GM12878 (cell line): ENCODE measurements around the gene ESRRB. TPM values are rescaled to one million over a fixed set of nuclear protein-coding genes. Genes with fewer than 3 reads are reported as not detected.
A peak's percentile ranks its signal among the peaks of the same experiment; 100 is the strongest.

Experiments
- ATAC-seq: fragments of 200-7000 bp; cut with Tn5 transposase; 3 replicates; pipeline ENCODE4 v1.9.1; 2020; ENCODE audit warnings: mild to moderate bottlenecking, moderate library complexity
- BruUV-seq: library from RNA; stranded (reverse); fragments of 400-500 nt; replicated peaks from 2 replicates; lab custom pipeline; 2021; lab: Mats Ljungman, UMichigan
- CTCF ChIA-PET: fragments of 300-600 bp; sonication (Branson Sonifier 250); formaldehyde crosslinking; extraction: SDS; loops from one replicate; lab custom pipeline; 2021; ENCODE audit warnings: inconsistent platforms; lab: Yijun Ruan, JAX
- POLR2A ChIA-PET: fragments of 350-600 bp; formaldehyde crosslinking; extraction: SDS; loops from one replicate; lab custom pipeline; 2021; ENCODE audit warnings: inconsistent platforms; lab: Charles Lee
- RAD21 ChIA-PET: fragments of 300-600 bp; sonication (Branson Sonifier 250); formaldehyde crosslinking; loops from one replicate; lab custom pipeline; 2023; ENCODE audit warnings: antibody characterized with exemption; ENCODE audit not compliant: unreplicated experiment; lab: Charles Lee
- SMC1A ChIA-PET: fragments of 300-600 bp; sonication (Branson Sonifier 250); formaldehyde crosslinking; loops from one replicate; lab custom pipeline; 2023; ENCODE audit not compliant: unreplicated experiment, uncharacterized antibody; lab: Charles Lee
- DNase-seq: peaks from one replicate; pipeline ENCODE4 v3.0.0-alpha.2; 2011; ENCODE audit warnings: low read depth, low spot score
- FAIRE-seq: peaks from 3 replicates; lab custom pipeline; 2011; peaks lifted over from hg19 to GRCh38; lab: Jason Lieb, UNC
- H2AFZ ChIP-seq: 2 replicates; pipeline ENCODE4 v1.6.0; 2011; ENCODE audit warnings: low read depth, low read length, control low read depth; ENCODE audit not compliant: control insufficient read depth
- H3K27ac ChIP-seq: 2 replicates; pipeline ENCODE4 v1.5.1; 2011; ENCODE audit warnings: control low read depth; ENCODE audit not compliant: control insufficient read depth, insufficient read depth
- H3K27me3 ChIP-seq, 2 experiments: replicated peaks in 1 of 2; 2 replicates each; pipeline versions ENCODE4 v1.6.0 to v1.6.1; 2011; ENCODE audit warnings: low read length in 1 of 2; ENCODE audit not compliant: control insufficient read depth in 2 of 2, insufficient read depth in 2 of 2
- H3K36me3 ChIP-seq, 2 experiments: 2 replicates each; pipeline ENCODE4 v1.5.1; 2011; ENCODE audit warnings: low read length in 1 of 2; ENCODE audit not compliant: control insufficient read depth in 2 of 2, insufficient read depth in 2 of 2
- H3K4me1 ChIP-seq: 2 replicates; pipeline ENCODE4 v1.6.1; 2011; ENCODE audit warnings: mild to moderate bottlenecking, low read length, moderate library complexity, mixed read lengths; ENCODE audit not compliant: control insufficient read depth, insufficient read depth
- H3K4me2 ChIP-seq: 2 replicates; pipeline ENCODE4 v1.6.0; 2011; ENCODE audit warnings: control low read depth; ENCODE audit not compliant: control insufficient read depth, insufficient read depth
- H3K4me3 ChIP-seq: fragments of 200-600 bp; sonication (generic); 2 replicates; pipeline ENCODE4 v1.5.1; 2016
- H3K79me2 ChIP-seq: 2 replicates; pipeline ENCODE4 v1.6.0; 2011; ENCODE audit warnings: low read length; ENCODE audit not compliant: control insufficient read depth, insufficient read depth
- H3K9ac ChIP-seq: 2 replicates; pipeline ENCODE4 v1.8.0; 2011; ENCODE audit warnings: low read length, control low read depth, mixed read lengths; ENCODE audit not compliant: control insufficient read depth, insufficient read depth
- H3K9me3 ChIP-seq: replicated peaks from 3 replicates; pipeline ENCODE4 v1.5.1; 2011; ENCODE audit warnings: mild to moderate bottlenecking, low read length; ENCODE audit not compliant: control insufficient read depth, insufficient read depth
- H4K20me1 ChIP-seq: 2 replicates; pipeline ENCODE4 v1.6.0; 2011; ENCODE audit not compliant: control insufficient read depth, insufficient read depth
- BHLHE40 ChIP-seq, 2 experiments: fragments of 450-650 bp in 1 of 2; IDR thresholded peaks; 2 replicates each; pipeline ENCODE4 v1.6.1; 2011 to 2017; ENCODE audit warnings: low read depth in 2 of 2, borderline replicate concordance in 1 of 2, improper control_type of control experiment in 1 of 2, low read length in 1 of 2, mild to moderate bottlenecking in 1 of 2
- IKZF1 ChIP-seq: fragments of 450-650 bp; conservative IDR thresholded peaks from 2 replicates; pipeline ENCODE4 v1.6.1; 2017; ENCODE audit warnings: antibody characterized with exemption, mild to moderate bottlenecking
- MEF2B ChIP-seq: fragments of 450-650 bp; IDR thresholded peaks from 2 replicates; pipeline ENCODE4 v1.6.1; 2018; ENCODE audit warnings: mild to moderate bottlenecking, moderate library complexity; ENCODE audit not compliant: partially characterized antibody, poor library complexity, severe bottlenecking
- MYC ChIP-seq: IDR thresholded peaks from 2 replicates; pipeline ENCODE4 v1.6.1; 2011; ENCODE audit warnings: mild to moderate bottlenecking, low read length, moderate library complexity, inconsistent platforms; ENCODE audit not compliant: insufficient read depth, insufficient replicate concordance, insufficient read length, severe bottlenecking
- PKNOX1 ChIP-seq: fragments of 450-650 bp; IDR thresholded peaks from 2 replicates; pipeline ENCODE4 v1.6.1; 2016; ENCODE audit warnings: mild to moderate bottlenecking
- ZNF687 ChIP-seq: fragments of 450-650 bp; IDR thresholded peaks from 2 replicates; pipeline ENCODE4 v1.6.1; 2017; ENCODE audit warnings: mild to moderate bottlenecking, moderate library complexity
- ZSCAN29 ChIP-seq: fragments of 450-650 bp; IDR thresholded peaks from 2 replicates; pipeline ENCODE4 v1.6.1; 2017; ENCODE audit warnings: mild to moderate bottlenecking, moderate library complexity
- WGBS: methylation state at CpG from one replicate; pipeline ENCODE4 v1.1.6; 2016; ENCODE audit warnings: low lambda C conversion rate; ENCODE audit not compliant: insufficient replicate concordance, insufficient coverage; ENCODE audit errors: missing lambda C conversion rate; 5-methylcytosine and 5-hydroxymethylcytosine counted together
- in situ Hi-C: fragments of 300-500 bp; cut with MboI; formaldehyde crosslinking; loops from 9 replicates; pipeline ENCODE4 v1.14.3; 2018; ENCODE audit warnings: mixed read lengths
- intact Hi-C: fragments of 100-400 bp; cut with micrococcal nuclease; formaldehyde crosslinking; loops from one replicate; pipeline ENCODE4 v1.14.2; 2022; ENCODE audit not compliant: unreplicated experiment
- polyA plus RNA-seq, 11 experiments: library from polyadenylated mRNA; depleted of rRNA in 4 of 11; unstranded in 6 of 11; stranded (reverse) in 5 of 11; fragments of >200 nt; fragmentation: Nextera tagmentation in 4 of 11; fragmentation: Illumina TruSeq in 1 of 11; extraction: Ambion mirVana in 4 of 11; extraction: Trizol in 1 of 11; gene quantifications; 1 replicate in 1 of 11; 2 replicates in 10 of 11; pipeline versions ENCODE4 v1.2.1 to v1.2.3, GENCODE V29; 2011 to 2016; ENCODE audit warnings: inconsistent platforms in 2 of 11, missing spikeins in 2 of 11, low read depth in 1 of 11
- total RNA-seq, 4 experiments: library from RNA; depleted of rRNA in 3 of 4; stranded (reverse); fragments of >200 nt in 3 of 4; fragmentation: Illumina TruSeq in 1 of 4; extraction: Trizol in 1 of 4; gene quantifications; 2 replicates each; pipeline versions ENCODE4 v1.2.1 to v1.2.3, GENCODE V29; 2013 to 2021
- TF ChIP-seq, protein P1 (sequence below): fragments of 150-350 bp; IDR thresholded peaks from 2 replicates; pipeline ENCODE4 v1.6.1; 2014; ENCODE audit warnings: mild to moderate bottlenecking, low read depth, low read length
- TF ChIP-seq, protein P2 (sequence below): fragments of 450-650 bp; IDR thresholded peaks from 2 replicates; pipeline ENCODE4 v1.6.1; 2017; ENCODE audit warnings: low read depth, mild to moderate bottlenecking, moderate library complexity

ESRRB gene
- total and polyA plus RNA-seq, 10 of the 15 experiments (the other 5 are each of a cell fraction or from before 2014, with no cell fraction given): 0.03 to 0.73 (median 0.11) TPM; not detected in 6

- no peaks in the 10 kb centered on the region for H3K9me3 ChIP-seq
- peak; percentile 67 for ATAC-seq
- BruUV-seq: no TSS peak
- H3K4me1 ChIP-seq: no peaks in the 10 kb centered on the region
- no peak overlapping the region for H3K9ac ChIP-seq
- ChIA-PET SMC1A (interaction anchor here (0.7 to 1.5 kb wide), 6 partner anchors 9 to 98 kb away, joined by 3 to 5 read pairs (median 3); no protein-coding TSS in a partner anchor), POLR2A (interaction anchor here (0.5 to 1.2 kb wide), 2 partner anchors 16 to 375 kb away, joined by 3 to 4 read pairs; no protein-coding TSS in a partner anchor), CTCF (interaction anchor here (0.8 to 1.4 kb wide), 5 partner anchors 13 to 585 kb away, joined by 3 to 7 read pairs (median 6); no protein-coding TSS in a partner anchor), RAD21 (interaction anchor here (0.8 to 2.2 kb wide), 4 partner anchors 10 to 436 kb away, joined by 3 to 8 read pairs (median 4); no protein-coding TSS in a partner anchor)
- no peak for DNase-seq
- no peaks in the 10 kb centered on the region for H4K20me1 ChIP-seq
- H3K36me3 ChIP-seq: no peaks in the 10 kb centered on the region
- H3K4me3 ChIP-seq: no peak overlapping the region
- intact Hi-C loops: no loop called here
- no peak overlapping the region for H2AFZ ChIP-seq
- H3K27ac ChIP-seq: no peak overlapping the region
- no peaks in the 10 kb centered on the region for H3K79me2 ChIP-seq
- FAIRE-seq: no peak
- TF ChIP-seq, protein P1, sequence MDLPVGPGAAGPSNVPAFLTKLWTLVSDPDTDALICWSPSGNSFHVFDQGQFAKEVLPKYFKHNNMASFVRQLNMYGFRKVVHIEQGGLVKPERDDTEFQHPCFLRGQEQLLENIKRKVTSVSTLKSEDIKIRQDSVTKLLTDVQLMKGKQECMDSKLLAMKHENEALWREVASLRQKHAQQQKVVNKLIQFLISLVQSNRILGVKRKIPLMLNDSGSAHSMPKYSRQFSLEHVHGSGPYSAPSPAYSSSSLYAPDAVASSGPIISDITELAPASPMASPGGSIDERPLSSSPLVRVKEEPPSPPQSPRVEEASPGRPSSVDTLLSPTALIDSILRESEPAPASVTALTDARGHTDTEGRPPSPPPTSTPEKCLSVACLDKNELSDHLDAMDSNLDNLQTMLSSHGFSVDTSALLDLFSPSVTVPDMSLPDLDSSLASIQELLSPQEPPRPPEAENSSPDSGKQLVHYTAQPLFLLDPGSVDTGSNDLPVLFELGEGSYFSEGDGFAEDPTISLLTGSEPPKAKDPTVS: no peak
- TF ChIP-seq, protein P2, sequence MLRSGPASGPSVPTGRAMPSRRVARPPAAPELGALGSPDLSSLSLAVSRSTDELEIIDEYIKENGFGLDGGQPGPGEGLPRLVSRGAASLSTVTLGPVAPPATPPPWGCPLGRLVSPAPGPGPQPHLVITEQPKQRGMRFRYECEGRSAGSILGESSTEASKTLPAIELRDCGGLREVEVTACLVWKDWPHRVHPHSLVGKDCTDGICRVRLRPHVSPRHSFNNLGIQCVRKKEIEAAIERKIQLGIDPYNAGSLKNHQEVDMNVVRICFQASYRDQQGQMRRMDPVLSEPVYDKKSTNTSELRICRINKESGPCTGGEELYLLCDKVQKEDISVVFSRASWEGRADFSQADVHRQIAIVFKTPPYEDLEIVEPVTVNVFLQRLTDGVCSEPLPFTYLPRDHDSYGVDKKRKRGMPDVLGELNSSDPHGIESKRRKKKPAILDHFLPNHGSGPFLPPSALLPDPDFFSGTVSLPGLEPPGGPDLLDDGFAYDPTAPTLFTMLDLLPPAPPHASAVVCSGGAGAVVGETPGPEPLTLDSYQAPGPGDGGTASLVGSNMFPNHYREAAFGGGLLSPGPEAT: peak; percentile 17; the same call in 1 of the 2 replicates
- peak; percentile 60 for TF ChIP-seq IKZF1
- TF ChIP-seq ZNF687: peak; percentile 42; the same call in 1 of the 2 replicates
- TF ChIP-seq BHLHE40 (IDR thresholded peaks at IDR 0.05; ENCODE audit: borderline replicate concordance in 1 of 2, low read depth in 2 of 2, low read length in 1 of 2): peak in 1 of 2 experiments; percentile 27; a peak in 1 of 4 replicates
- no peak for TF ChIP-seq MYC
- no peak for TF ChIP-seq ZSCAN29
- peak; percentile 76 for TF ChIP-seq MEF2B
- TF ChIP-seq PKNOX1: no peak
- H3K4me2 ChIP-seq: no peak overlapping the region
- in situ Hi-C loops: no loop called here
- WGBS: 0% methylated on average over 7 of the region's 7 CpGs
- H3K27me3 ChIP-seq: no peaks in the 10 kb centered on the region
These were observed 110.4 kb downstream of the ESRRB start for GRCh38 chr14:76486251-76486743.
